Heart left ventricle (tissue), 16 donors: ENCODE results near the gene CPT1B. TPM values are rescaled to one million over a fixed set of nuclear protein-coding genes. Genes with fewer than 3 reads are reported as not detected.
A peak's percentile ranks its signal among the peaks of the same experiment; 100 is the strongest.

Experiments used
- ATAC-seq, 4 donors: fragments of 200-7000 bp; cut with Tn5 transposase; one replicate each; pipeline ENCODE4 v1.9.1; 2020 to 2022; ENCODE audit warnings: moderate library complexity in 4 of 4, mild to moderate bottlenecking in 3 of 4, moderate number of reproducible peaks in 1 of 4
- DNase-seq, 5 donors: peaks; one replicate each; pipeline ENCODE4 v3.0.0-alpha.2; 2020
- H3K27ac ChIP-seq, 12 donors: fragments of 200-600 bp; sonication (generic) in 4 of 12; one replicate each; pipeline versions ENCODE4 v1.5.0 to v1.8.0; 2016 to 2022; ENCODE audit warnings: mild to moderate bottlenecking in 2 of 12
- H3K27me3 ChIP-seq, 9 donors: fragments of 200-600 bp; sonication (generic) in 2 of 9; one replicate each; pipeline versions ENCODE4 v1.5.1 to v1.8.0; 2016 to 2022; ENCODE audit warnings: mild to moderate bottlenecking in 3 of 9
- H3K36me3 ChIP-seq, 9 donors: fragments of 200-600 bp; sonication (generic) in 2 of 9; one replicate each; pipeline versions ENCODE4 v1.5.0 to v1.8.0; 2018 to 2022; ENCODE audit warnings: mild to moderate bottlenecking in 2 of 9
- H3K4me1 ChIP-seq, 12 donors: fragments of 200-600 bp; sonication (generic) in 4 of 12; one replicate each; pipeline versions ENCODE4 v1.5.0 to v1.8.0; 2016 to 2022; ENCODE audit warnings: mild to moderate bottlenecking in 3 of 12
- H3K4me3 ChIP-seq, 12 donors: fragments of 200-600 bp; sonication (generic) in 4 of 12; one replicate each; pipeline versions ENCODE4 v1.5.0 to v1.8.0; 2017 to 2022; ENCODE audit warnings: mild to moderate bottlenecking in 9 of 12, moderate library complexity in 4 of 12
- H3K9me3 ChIP-seq, 12 donors: fragments of 200-600 bp; sonication (generic) in 4 of 12; one replicate each; pipeline versions ENCODE4 v1.5.0 to v1.8.0; 2016 to 2022; ENCODE audit warnings: mild to moderate bottlenecking in 1 of 12
- POLR2A ChIP-seq, 2 donors: fragments of 450-650 bp; IDR thresholded peaks; one replicate each; pipeline ENCODE4 v1.6.1; 2017; ENCODE audit warnings: antibody characterized with exemption in 2 of 2, mild to moderate bottlenecking in 2 of 2, moderate library complexity in 2 of 2
- WGBS, 4 donors: extraction: QIAGEN DNeasy Blood & Tissue Kit in 2 of 4; methylation state at CpG; one replicate each; pipeline versions ENCODE4 v1.1.5 to v1.1.7; 2013 to 2018; 5-methylcytosine and 5-hydroxymethylcytosine counted together
- intact Hi-C, 10 donors: fragments of 100-400 bp; cut with DNase I; formaldehyde crosslinking; loops; one replicate each; pipeline versions ENCODE4 v1.11.1 to v1.14.2; 2022
- polyA plus RNA-seq, 2 donors: library from polyadenylated mRNA; stranded (reverse); fragments of 200-250 nt; gene quantifications; one replicate each; pipeline ENCODE4 v1.2.3, GENCODE V29; 2013
- total RNA-seq, 9 donors: library from RNA; depleted of rRNA in 2 of 9; stranded (reverse); fragments of >200 nt in 2 of 9; fragmentation: NEBNext Ultra II Directional in 3 of 9; extraction: Animal tissue kit (Norgen Biotek cat#: 25700) in 3 of 9; gene quantifications; one replicate each; pipeline versions ENCODE4 v1.1.0 to v1.2.4, GENCODE V29; 2016 to 2023
- TF ChIP-seq, protein P1 (sequence below), 12 donors: fragments of 200-600 bp; sonication (generic) in 4 of 12; IDR thresholded peaks; one replicate each; pipeline versions ENCODE4 v1.5.0 to v1.8.0; 2018 to 2022; ENCODE audit warnings: antibody characterized with exemption in 12 of 12, mild to moderate bottlenecking in 5 of 12
- donor health status: ischemic (EF 13 %, LVEDD 7.1; RV severe dilation, severe dysfunction).
- donor health status: healthy with polysubstance abuse.
- donor health status: DM: no; HTN: yes; CAD: no.
- donor health status: DM: no; HTN: no; CAD: no.
- donor health status: ischemic (EF 25% LVEDD 6.9; RV normal size, moderate dysfunction).
- donor health status: ischemic (EF 25% LVEDD 5.7; RV mildly dilated, moderate dysfunction).
- donor health status: healthy.
- donor health status: DM: yes; HTN: yes; CAD: no.
- donor health status: ischemic (EF 35%, LVEDD 5.7; RV mildly dilated, moderate dysfunction).
- donor health status: nonischemic (EF 11% LVEDD 7.7; RV severe dilation, severe dysfunction).
- donor health status: DM: yes; HTN: yes; CAD: no.
- donor health status: PGD.
- donor health status: ischemic (EF 29% LVEDD 5.4; RV normal size, mild dysfunction).
- donor health status: nonischemic (EF 23%, LVEDD 6.1; RV moderate dilation, normal function).

Gene CPT1B
- total and polyA plus RNA-seq, 11 donors: 51.4 to 467 (median 303) TPM

DNA sequence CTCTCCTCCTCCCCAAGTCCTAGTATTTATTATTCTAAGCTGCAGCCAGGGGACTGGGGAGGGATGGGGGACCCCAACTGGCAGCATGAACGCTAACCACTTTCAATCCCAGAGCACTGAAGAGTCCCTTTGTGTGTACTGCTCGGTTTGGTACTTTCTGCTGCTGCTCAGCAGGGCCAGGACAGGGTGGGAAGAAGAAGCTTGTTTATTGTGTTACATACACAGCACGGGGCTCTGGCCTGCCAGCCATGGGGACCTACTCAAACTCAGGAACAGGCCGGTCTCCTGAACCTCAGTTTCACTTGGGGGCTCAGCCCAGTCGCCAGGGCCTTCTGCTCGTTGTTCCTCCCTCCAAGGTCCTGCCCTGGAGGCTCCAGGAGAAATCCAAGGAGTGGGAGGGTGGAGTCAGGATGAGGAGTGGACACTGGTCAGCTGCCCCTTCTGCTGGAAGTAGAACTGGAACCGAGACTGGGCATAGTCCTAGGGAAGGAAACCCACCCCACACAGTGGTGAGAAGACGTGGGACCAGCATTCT lies 616 bp upstream of the CPT1B start:
- peak overlapping the region; percentile 81 to 100 (median 97) for H3K27ac ChIP-seq
- TF ChIP-seq, protein P1, sequence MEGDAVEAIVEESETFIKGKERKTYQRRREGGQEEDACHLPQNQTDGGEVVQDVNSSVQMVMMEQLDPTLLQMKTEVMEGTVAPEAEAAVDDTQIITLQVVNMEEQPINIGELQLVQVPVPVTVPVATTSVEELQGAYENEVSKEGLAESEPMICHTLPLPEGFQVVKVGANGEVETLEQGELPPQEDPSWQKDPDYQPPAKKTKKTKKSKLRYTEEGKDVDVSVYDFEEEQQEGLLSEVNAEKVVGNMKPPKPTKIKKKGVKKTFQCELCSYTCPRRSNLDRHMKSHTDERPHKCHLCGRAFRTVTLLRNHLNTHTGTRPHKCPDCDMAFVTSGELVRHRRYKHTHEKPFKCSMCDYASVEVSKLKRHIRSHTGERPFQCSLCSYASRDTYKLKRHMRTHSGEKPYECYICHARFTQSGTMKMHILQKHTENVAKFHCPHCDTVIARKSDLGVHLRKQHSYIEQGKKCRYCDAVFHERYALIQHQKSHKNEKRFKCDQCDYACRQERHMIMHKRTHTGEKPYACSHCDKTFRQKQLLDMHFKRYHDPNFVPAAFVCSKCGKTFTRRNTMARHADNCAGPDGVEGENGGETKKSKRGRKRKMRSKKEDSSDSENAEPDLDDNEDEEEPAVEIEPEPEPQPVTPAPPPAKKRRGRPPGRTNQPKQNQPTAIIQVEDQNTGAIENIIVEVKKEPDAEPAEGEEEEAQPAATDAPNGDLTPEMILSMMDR (IDR thresholded peaks at IDR 0.05): no peak
- no peak for TF ChIP-seq POLR2A (IDR thresholded peaks at IDR 0.05)
- peaks cover 0 to 45% (median 26%) of the 10 kb centered on the region in 9 donors for H3K36me3 ChIP-seq
- peaks cover 3 to 83% (median 35%) of the 10 kb centered on the region in 12 donors for H3K4me1 ChIP-seq
- intact Hi-C loops: loop anchor here in 2 of 10 donors (5.0 kb wide), 1 partner anchor 38 kb away; no protein-coding TSS in a partner anchor
- H3K27me3 ChIP-seq: no peaks in the 10 kb centered on the region
- no peak for ATAC-seq
- H3K9me3 ChIP-seq: no peaks in the 10 kb centered on the region
- peak overlapping the region in 5 of 12 donors; percentile 57 to 73 (median 60) for H3K4me3 ChIP-seq
- DNase-seq: no peak
- WGBS, 4 donors: 43 to 60% (median 53%) methylated on average over 8 of the region's 8 CpGs

DNA sequence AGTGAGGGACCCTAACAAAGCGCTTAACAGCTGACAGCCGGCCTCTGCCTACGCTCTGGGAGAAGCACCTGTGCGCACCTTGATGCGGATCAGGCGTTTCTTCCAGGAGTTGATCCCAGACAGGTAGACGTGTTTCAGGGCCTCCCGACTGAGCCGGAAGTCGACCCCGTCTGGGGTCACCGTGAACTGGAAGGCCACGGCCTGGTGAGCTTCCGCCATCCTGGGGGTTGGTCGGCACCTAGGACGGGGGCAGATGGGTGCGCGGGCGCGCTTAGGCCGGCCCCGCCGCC lies 585 bp downstream of the CPT1B start:
- intact Hi-C loops: loop anchor here in 2 of 10 donors (5.0 kb wide), 1 partner anchor 40 kb away; no protein-coding TSS in a partner anchor

DNA sequence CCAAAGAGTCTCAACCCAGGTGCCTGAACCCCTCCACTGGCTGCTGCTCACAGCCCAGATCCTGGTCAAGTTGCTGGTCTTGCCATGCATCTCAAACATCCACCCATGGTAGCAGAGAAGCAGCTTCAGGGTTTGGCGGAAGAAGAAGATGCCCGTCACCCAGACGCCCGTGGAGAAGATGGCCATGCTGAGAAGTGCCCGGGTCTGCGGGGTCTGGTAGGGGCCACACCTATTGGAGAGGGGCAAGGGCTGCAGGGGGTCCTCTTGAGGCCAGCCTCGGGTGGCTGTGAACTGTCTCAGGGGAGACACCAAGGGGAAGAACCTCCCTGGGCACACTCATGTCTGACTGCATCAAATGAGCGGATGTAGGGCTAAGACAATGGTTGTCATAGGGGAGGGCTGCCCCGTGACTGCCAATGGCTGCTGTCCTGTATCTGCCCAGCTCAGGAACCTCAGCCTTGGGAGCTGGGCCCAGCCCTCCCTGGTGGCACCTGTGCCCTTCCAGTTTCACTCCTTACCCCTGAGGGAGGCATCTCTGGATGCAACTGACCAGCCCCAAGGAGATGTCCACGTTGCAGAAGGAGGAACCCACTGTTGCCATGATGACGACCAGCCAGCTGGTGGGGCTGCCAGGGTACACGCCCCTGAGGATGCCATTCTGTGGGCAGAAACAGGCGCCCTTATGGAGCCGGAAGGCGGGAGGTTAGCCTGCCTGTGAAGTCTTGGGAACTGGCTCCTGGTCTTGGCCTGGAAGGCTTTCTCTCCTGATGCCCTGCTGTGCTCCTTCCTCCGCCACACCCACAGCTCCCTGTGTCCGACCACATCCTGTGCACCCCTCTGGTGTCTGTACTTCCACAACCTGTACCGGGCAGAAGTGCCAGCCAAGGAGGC lies 1.2 kb downstream of the CPT1B start:
- peaks cover 0 to 62% (median 42%) of the 10 kb centered on the region in 9 donors for H3K36me3 ChIP-seq
- intact Hi-C loops: loop anchor here in 2 of 10 donors (5.0 kb wide), 1 partner anchor 40 kb away; no protein-coding TSS in a partner anchor
- DNase-seq (no peak), ATAC-seq (no peak)
- H3K27me3 ChIP-seq: no peaks in the 10 kb centered on the region
- WGBS, 4 donors: 62 to 83% (median 71%) methylated on average over 13 to 18 of the region's 18 CpGs
- peak overlapping the region in 11 of 12 donors; percentile 44 to 73 (median 57) for H3K4me3 ChIP-seq
- H3K9me3 ChIP-seq: no peaks in the 10 kb centered on the region
- peak overlapping the region; percentile 81 to 100 (median 97) for H3K27ac ChIP-seq
- peaks cover 0 to 80% (median 28%) of the 10 kb centered on the region in 12 donors for H3K4me1 ChIP-seq
- TF ChIP-seq POLR2A (IDR thresholded peaks at IDR 0.05): no peak
- TF ChIP-seq, protein P1 (IDR thresholded peaks at IDR 0.05): no peak

More for the DNA sequence above, 585 bp downstream of the CPT1B start:
- Histone ChIP-seq H3K27me3 (no peaks in the 10 kb centered on the region), H3K4me1 (peaks cover 0 to 82% (median 28%) of the 10 kb centered on the region in 12 donors), H3K27ac (peak overlapping the region; percentile 81 to 100 (median 97)), H3K36me3 (peaks cover 0 to 56% (median 37%) of the 10 kb centered on the region in 9 donors), H3K4me3 (peak overlapping the region in 11 of 12 donors; percentile 44 to 73 (median 57)), H3K9me3 (no peaks in the 10 kb centered on the region)
- no peak for ATAC-seq
- 30 to 41% (median 37%) methylated on average over 4 to 23 of the region's 23 CpGs for WGBS, 4 donors
- TF ChIP-seq POLR2A (IDR thresholded peaks at IDR 0.05): no peak
- TF ChIP-seq, protein P1 (IDR thresholded peaks at IDR 0.05): no peak
- no peak for DNase-seq

DNA sequence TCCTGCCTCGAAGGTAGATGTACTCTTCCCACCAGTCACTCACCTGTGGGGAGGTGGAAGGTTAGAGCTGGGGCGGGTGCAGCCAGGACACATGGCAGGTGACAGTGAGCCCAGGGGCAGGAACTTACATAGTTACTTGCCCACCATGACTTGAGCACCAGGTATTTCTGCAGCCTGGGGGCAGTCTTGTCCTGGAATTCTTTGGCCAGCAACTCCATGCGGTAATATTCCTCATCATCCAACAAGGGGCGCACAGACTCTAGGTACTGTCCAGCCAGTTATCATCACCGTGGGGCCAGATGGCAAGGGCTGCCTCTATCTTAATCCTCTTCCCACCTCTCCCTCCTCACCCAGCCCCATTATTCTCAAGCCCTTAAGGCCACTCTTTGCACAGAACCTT lies 2.2 kb downstream of the CPT1B start:
- peak in 2 of 4 donors; percentile 3 to 44 for ATAC-seq
- DNase-seq: no peak
- H3K4me3 ChIP-seq: peak overlapping the region in 3 of 12 donors; percentile 58 to 73 (median 67)

More for the DNA sequence above, 2.2 kb downstream of the CPT1B start:
- Histone ChIP-seq H3K27ac (peak overlapping the region in 5 of 12 donors; percentile 31 to 99 (median 95)), H3K4me1 (peaks cover 0 to 78% (median 19%) of the 10 kb centered on the region in 12 donors), H3K9me3 (no peaks in the 10 kb centered on the region), H3K27me3 (no peaks in the 10 kb centered on the region), H3K36me3 (peaks cover 0 to 69% (median 49%) of the 10 kb centered on the region in 9 donors)
- TF ChIP-seq, protein P1 (IDR thresholded peaks at IDR 0.05): peak in 10 of 12 donors; percentile 14 to 55 (median 36)
- TF ChIP-seq POLR2A (IDR thresholded peaks at IDR 0.05): no peak
- intact Hi-C loops: loop anchor here in 2 of 10 donors (5.0 kb wide), 1 partner anchor 41 kb away; no protein-coding TSS in a partner anchor
- WGBS, 4 donors: 32 to 39% (median 36%) methylated on average over 5 of the region's 5 CpGs
